Lower leg skin (tissue), 4 donors: ENCODE measurements around the gene EXTL1. TPM values are rescaled to one million over a fixed set of nuclear protein-coding genes. Genes with fewer than 3 reads are reported as not detected.

Source experiments
- DNase-seq, 2 donors: peaks; one replicate each; pipeline ENCODE4 v3.0.0-alpha.2; 2019; ENCODE audit warnings: low spot score in 2 of 2
- H3K4me3 ChIP-seq: fragments of 200-600 bp; sonication (generic); 2 replicates; pipeline ENCODE4 v1.5.1; 2017; ENCODE audit warnings: mild to moderate bottlenecking, low read depth; ENCODE audit not compliant: poor library complexity, severe bottlenecking
- CTCF ChIP-seq, 3 donors: fragments of 450-650 bp; IDR thresholded peaks; one replicate each; pipeline ENCODE4 v1.5.1; 2016; ENCODE audit warnings: antibody characterized with exemption in 3 of 3, mild to moderate bottlenecking in 3 of 3, moderate library complexity in 2 of 3
- POLR2A ChIP-seq, 2 donors: fragments of 450-650 bp; IDR thresholded peaks; one replicate each; pipeline ENCODE4 v1.6.1; 2016 to 2017; ENCODE audit warnings: antibody characterized with exemption in 2 of 2, mild to moderate bottlenecking in 1 of 2, moderate library complexity in 1 of 2
- WGBS, 2 donors: methylation state at CpG; one replicate each; pipeline ENCODE4 v1.1.5; 2018; 5-methylcytosine and 5-hydroxymethylcytosine counted together
- intact Hi-C: fragments of 100-400 bp; cut with DNase I; formaldehyde crosslinking; loops from one replicate; pipeline ENCODE4 v1.15.0; 2023; ENCODE audit warnings: low total_unique reads
- total RNA-seq, 4 donors: library from RNA; depleted of rRNA; stranded (reverse); fragments of >200 nt; gene quantifications; one replicate each; pipeline ENCODE4 v1.1.0, GENCODE V29; 2016

EXTL1 gene
- total RNA-seq, 4 donors from 2014 or later: 0.34 to 3.9 (median 2.2) TPM

- DNase-seq: no peak
- no peak overlapping the region for H3K4me3 ChIP-seq
- 91 to 93% methylated on average over 1 of the region's 1 CpG for WGBS, 2 donors
- TF ChIP-seq POLR2A (IDR thresholded peaks at IDR 0.05) (no peak), CTCF (IDR thresholded peaks at IDR 0.05) (no peak)
- intact Hi-C loops: no loop called here
Measured at GRCh38 chr1:26069941-26070295, 48.3 kb downstream of the EXTL1 start.

GRCh38 chr1:26070296-26070962 is 48.9 kb downstream of the EXTL1 start:
- H3K4me3 ChIP-seq: no peak overlapping the region
- intact Hi-C loops: no loop called here
- WGBS, 2 donors: 82 to 91% methylated on average over 4 of the region's 4 CpGs
- TF ChIP-seq CTCF (IDR thresholded peaks at IDR 0.05) (no peak), POLR2A (IDR thresholded peaks at IDR 0.05) (no peak)
- DNase-seq: no peak

GRCh38 chr1:26070963-26071342 is 49.4 kb downstream of the EXTL1 start:
- H3K4me3 ChIP-seq: no peak overlapping the region
- 89 to 90% methylated on average over 6 of the region's 6 CpGs for WGBS, 2 donors
- DNase-seq: no peak
- TF ChIP-seq CTCF (IDR thresholded peaks at IDR 0.05) (no peak), POLR2A (IDR thresholded peaks at IDR 0.05) (no peak)
- intact Hi-C loops: no loop called here

- 47 to 59% methylated on average over 6 of the region's 6 CpGs for WGBS, 2 donors
- DNase-seq: no peak
- intact Hi-C loops: no loop called here
- TF ChIP-seq POLR2A (IDR thresholded peaks at IDR 0.05): no peak
- no peak for TF ChIP-seq CTCF (IDR thresholded peaks at IDR 0.05)
- no peak overlapping the region for H3K4me3 ChIP-seq
Measured at GRCh38 chr1:26072305-26072704, 50.7 kb downstream of the EXTL1 start.

- WGBS, 2 donors: 54 to 65% methylated on average over 3 of the region's 3 CpGs
- no peak overlapping the region for H3K4me3 ChIP-seq
- TF ChIP-seq CTCF (IDR thresholded peaks at IDR 0.05) (no peak), POLR2A (IDR thresholded peaks at IDR 0.05) (no peak)
- no peak for DNase-seq
- intact Hi-C loops: no loop called here
Measured at GRCh38 chr1:26075421-26076144, 54.0 kb downstream of the EXTL1 start.
